Dermis microvascular lymphatic vessel endothelial cell (primary cell): ENCODE measurements around the gene CDC25C. TPM values are rescaled to one million over a fixed set of nuclear protein-coding genes. Genes with fewer than 3 reads are reported as not detected.
"Not testable (repeated sequence)": the region's sequence is repeated elsewhere in the genome, so short reads cannot be mapped to it uniquely, and the experiment has no call there.

Experiments
- DNase-seq, 2 donors: peaks; one replicate each; pipeline versions ENCODE4 v3.0.0 to v3.0.0-alpha.2; 2010; ENCODE audit warnings: low read depth in 2 of 2
- total RNA-seq: library from RNA; depleted of rRNA; stranded (reverse); fragments of >200 nt; gene quantifications from 2 replicates; pipeline ENCODE4 v1.2.1, GENCODE V29; 2014

The CDC25C gene
- total RNA-seq, 1 donor from 2014 or later: 6.7 TPM

DNA sequence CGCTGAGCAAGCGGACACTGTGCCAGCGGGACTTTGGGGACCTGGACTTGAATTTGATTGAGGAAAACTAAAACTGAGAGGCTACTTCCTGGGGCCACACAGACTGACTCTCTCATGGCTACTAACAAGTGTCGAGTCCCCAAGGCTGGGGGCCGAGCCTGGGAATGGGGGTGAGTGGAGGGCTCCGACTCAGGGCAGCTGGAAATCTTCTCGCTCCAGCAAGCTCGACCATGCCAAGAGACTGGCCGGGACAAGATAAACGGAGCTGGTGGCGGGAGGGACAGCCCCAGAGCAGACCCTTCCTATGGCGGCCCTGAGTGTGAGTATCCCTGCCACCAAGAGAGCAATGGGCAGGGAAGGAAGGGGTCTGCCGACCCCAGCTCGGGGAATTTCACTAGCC lies 15.3 kb upstream of the CDC25C start:
- DNase-seq: no peak

DNA sequence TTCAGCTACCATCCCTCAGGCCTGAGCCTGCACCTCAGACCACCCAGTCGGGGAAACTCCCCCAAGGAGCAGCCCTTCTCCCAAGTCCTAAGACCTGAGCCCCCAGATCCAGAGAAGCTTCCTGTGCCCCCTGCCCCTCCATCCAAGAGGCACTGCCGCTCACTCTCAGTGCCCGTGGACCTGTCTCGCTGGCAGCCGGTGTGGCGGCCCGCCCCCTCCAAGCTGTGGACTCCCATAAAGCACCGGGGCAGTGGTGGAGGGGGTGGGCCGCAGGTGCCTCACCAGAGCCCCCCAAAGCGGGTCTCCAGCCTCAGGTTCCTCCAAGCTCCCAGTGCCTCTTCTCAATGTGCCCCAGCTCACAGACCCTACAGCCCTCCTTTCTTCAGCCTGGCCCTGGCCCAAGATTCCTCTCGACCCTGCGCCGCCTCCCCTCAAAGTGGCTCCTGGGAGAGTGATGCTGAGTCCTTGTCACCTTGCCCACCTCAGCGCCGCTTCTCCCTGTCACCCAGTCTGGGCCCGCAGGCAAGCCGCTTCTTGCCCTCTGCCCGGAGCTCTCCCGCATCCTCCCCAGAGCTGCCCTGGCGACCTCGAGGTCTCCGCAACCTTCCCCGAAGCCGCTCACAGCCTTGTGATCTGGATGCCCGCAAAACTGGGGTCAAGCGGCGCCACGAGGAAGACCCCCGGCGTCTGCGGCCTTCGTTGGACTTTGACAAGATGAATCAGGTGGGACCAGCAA lies 13.5 kb upstream of the CDC25C start:
- no peak for DNase-seq

DNA sequence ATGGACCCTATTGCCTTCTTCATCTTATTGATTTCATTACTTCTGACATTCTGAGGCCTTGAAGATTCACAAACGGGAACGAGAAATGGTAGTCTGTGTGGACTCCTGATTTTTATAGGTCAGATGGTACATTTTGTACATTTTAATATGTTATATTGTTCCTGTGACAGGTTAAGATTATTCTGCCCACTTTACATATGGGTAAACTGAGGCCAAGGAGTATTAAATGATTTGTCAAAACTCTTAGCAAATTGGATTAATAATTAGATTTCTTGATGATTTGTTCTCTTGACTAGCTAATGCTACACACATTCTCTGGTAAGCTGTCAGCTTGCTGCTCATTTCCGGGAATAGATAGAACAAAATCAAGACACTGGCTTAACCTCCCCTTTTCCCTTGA lies 8.4 kb upstream of the CDC25C start:
- DNase-seq: no peak

GRCh38 chr5:138339464-138339863 lies 7.9 kb upstream of the CDC25C start:
- no peak for DNase-seq

GRCh38 chr5:138339091-138339456 lies 7.5 kb upstream of the CDC25C start:
- peak in 1 of 2 donors; percentile 19 for DNase-seq

DNA sequence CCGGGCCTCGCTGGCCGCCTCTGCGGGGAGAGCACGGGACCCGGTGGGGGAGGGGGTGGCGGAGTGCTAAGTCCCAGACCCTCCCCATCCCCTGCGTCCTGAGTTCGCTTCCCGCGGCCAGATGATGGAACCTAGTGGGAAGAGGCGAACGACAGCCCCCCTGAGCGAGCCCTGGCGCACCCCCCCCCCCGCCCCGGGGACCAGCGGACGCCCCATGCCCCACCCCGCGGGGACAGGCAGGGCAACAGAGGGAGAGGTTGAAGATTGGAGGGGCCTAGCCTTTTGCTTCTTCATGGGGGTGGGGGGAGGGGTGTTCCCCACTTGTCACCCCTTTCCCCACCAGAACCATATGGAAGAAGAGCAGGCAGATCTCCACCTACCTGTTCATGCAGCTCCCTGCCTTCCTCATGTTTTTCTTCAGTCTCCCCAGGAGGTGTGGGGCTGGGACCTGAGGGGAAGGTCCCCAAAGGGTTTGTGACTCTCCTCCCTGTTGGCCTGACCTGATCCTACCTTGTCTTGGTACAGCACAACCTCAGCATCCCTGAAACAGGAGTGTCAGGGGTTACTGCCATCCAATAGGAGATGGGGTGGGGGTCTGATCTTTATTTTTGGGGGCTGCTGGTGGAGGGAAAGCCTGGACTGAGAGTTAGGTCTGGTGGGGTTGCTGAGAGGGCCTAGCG lies 6.9 kb upstream of the CDC25C start:
- peak in 1 of 2 donors; percentile 14 for DNase-seq

DNA sequence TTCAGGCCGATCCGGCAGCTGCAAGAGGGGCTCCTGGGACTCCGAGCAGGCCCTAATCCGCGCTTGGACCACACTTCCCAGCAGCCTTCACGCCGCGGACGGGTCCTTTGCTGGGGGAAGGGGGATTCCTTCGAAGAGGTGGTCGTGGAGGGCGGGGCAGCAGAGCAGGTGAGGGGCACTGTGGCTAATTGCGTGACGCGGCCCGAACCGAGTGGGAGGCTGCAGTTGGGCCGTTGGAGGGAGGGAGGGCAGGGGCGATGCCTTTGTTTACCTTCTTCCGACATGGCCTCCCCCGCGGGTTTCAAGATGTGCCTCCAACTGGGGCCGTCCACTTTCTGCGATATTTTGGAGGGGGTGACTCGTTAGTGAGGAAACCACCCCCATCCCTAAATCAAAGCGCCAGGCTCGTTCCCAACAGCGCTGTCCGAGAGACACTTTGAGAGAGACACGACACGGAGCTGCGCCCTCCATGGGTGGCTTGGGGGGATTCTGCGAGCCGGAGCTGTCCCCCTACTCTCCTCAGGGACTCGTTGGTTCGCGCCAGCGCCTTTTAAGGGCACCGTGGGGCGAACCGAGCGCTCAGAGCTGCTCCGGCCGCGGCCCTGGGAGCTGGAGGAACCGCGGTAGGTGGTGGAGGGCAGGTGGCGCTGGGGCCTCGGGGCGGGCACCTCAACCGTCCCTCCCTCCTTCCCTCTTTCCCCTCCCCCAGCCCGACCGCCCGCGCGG lies 6.2 kb upstream of the CDC25C start, which contains the start of gene FAM53C:
Gene FAM53C (plus strand): TSS at position 582 of the 726 bp plus-strand sequence. CDS start 3,070 bp downstream, outside the sequence.
- peak; percentile 88 to 94 for DNase-seq

- no peak for DNase-seq
These were observed 5.5 kb upstream of the CDC25C start for GRCh38 chr5:138336952-138337684.

GRCh38 chr5:138334867-138335447 lies 3.4 kb upstream of the CDC25C start:
- DNase-seq: peak in 1 of 2 donors; percentile 40

GRCh38 chr5:138330813-138331448 lies 673 bp downstream of the CDC25C start:
- no peak for DNase-seq

GRCh38 chr5:138318211-138318610 lies 13.4 kb downstream of the CDC25C start:
- not testable (repeated sequence) for DNase-seq

- DNase-seq: no peak
These were observed 15.2 kb downstream of the CDC25C start for GRCh38 chr5:138316355-138316754.

DNA sequence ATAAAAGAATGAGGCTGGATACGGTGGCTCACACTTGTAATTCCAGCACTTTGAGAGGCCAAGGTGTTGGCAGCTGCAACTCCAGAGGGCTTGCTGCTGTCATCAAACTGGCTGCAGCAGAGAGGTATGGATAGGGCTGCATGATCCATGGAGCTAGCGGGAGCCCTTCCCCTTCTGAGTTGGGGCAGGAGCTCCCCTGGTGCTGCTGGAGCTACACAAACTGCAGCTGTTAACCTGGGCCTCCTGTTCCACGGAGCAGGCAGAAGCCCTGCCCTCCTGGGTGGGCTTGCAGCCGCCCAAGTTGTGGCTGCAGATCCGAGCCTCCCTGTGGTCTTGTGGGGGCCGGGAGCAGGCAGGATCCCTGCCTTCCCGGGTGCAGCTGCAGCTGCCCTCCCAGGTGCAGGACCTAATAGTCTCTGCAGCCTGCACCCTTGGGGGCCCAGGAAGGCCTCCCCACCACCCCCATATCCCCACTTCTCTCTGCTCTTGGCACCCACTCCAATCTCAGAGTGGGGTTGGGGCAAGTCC lies 15.8 kb downstream of the CDC25C start:
- no peak for DNase-seq

- peak; percentile 4 to 21 for DNase-seq
These were observed 25.8 kb downstream of the CDC25C start for GRCh38 chr5:138305797-138306196.

GRCh38 chr5:138303372-138303771 lies 28.2 kb downstream of the CDC25C start:
- peak in 1 of 2 donors; percentile 20 for DNase-seq

DNA sequence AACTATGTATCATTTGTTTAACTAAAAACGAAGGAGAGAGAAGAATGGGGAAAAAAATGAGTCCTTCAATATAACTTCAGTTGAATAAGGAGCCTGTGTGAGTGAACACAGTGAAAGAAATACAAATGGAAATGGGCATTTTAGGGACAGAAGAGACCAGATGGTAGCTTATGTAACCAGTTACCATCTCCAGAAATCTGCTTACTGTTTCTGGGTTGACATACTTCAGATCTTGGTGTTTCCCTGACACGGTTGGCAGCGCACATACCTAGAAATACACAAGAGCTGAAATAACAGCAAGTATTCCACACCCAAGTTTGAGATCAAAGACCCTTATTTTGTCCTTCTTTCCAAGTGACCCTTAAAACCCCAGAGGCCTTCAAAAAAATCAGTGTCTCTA lies 42.3 kb downstream of the CDC25C start:
- no peak for DNase-seq

DNA sequence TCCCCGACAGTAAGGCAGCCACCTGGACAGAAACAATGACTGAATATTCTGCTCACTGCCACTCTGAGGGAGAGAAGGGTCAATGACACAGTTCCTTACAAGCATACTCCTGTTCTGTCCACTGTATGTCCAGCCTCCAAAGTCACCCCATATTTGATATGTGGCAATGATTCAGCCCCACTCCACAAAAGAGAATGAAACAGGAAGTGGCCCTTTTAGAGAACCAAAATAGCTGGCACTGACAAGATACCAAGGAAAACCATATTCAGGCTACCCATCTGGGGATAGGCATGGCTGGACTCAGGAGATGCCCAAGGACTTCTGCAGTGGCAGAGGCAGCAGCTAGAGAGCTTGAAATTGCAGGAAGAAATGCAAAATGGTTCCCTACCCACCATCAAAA lies 44.4 kb downstream of the CDC25C start:
- DNase-seq: no peak

GRCh38 chr5:138282920-138283742 lies 48.5 kb downstream of the CDC25C start:
- peak; percentile 64 to 66 for DNase-seq

- DNase-seq: no peak
These were observed 50.7 kb downstream of the CDC25C start for GRCh38 chr5:138280915-138281314.
